Activated B cell treated with CpG ODN at 0.5 μM for 24 hours (primary cell): ENCODE results near the gene PARG. TPM values are rescaled to one million over a fixed set of nuclear protein-coding genes. Genes with fewer than 3 reads are reported as not detected.

Experiments used
- ATAC-seq: fragments of 200-7000 bp; cut with Tn5 transposase; one replicate; pipeline ENCODE4 v1.10.0; 2021; ENCODE audit warnings: low read depth, mild to moderate bottlenecking, moderate library complexity
- CTCF ChIA-PET: fragments of 350-600 bp; sonication (Branson Sonifier 250); formaldehyde crosslinking; loops from one replicate; lab custom pipeline; 2021; ENCODE audit warnings: antibody characterized with exemption; lab: Charles Lee
- POLR2A ChIA-PET: fragments of 350-600 bp; sonication (Branson Sonifier 250); formaldehyde crosslinking; loops from one replicate; lab custom pipeline; 2021; ENCODE audit warnings: antibody characterized with exemption; lab: Charles Lee
- DNase-seq: peaks from one replicate; pipeline ENCODE4 v3.0.0; 2022
- H3K27ac Mint-ChIP-seq: one replicate; pipeline ENCODE4 v1.8.0; 2020; ENCODE audit warnings: mixed read lengths
- H3K27me3 Mint-ChIP-seq: one replicate; pipeline ENCODE4 v1.8.0; 2021; ENCODE audit warnings: mixed read lengths
- H3K36me3 Mint-ChIP-seq: one replicate; pipeline ENCODE4 v1.8.0; 2021; ENCODE audit warnings: low read depth, mixed read lengths
- H3K4me1 Mint-ChIP-seq: one replicate; pipeline ENCODE4 v1.8.0; 2021; ENCODE audit warnings: mixed read lengths
- H3K4me3 Mint-ChIP-seq: one replicate; pipeline ENCODE4 v1.8.0; 2020; ENCODE audit warnings: mild to moderate bottlenecking, mixed read lengths
- H3K9me3 Mint-ChIP-seq: one replicate; pipeline ENCODE4 v1.8.0; 2020; ENCODE audit warnings: mixed read lengths
- intact Hi-C: fragments of 100-400 bp; cut with micrococcal nuclease; formaldehyde crosslinking; loops from one replicate; pipeline ENCODE4 v1.15.1; 2024
- total RNA-seq: library from RNA; stranded (reverse); gene quantifications from 2 replicates; pipeline ENCODE4 v1.2.3, GENCODE V29; 2022
- TF ChIP-seq, protein P1 (sequence below): fragments of 200-600 bp; IDR thresholded peaks from one replicate; pipeline ENCODE4 v1.8.0; 2022; ENCODE audit warnings: antibody characterized with exemption, mild to moderate bottlenecking

PARG gene
- total RNA-seq, 1 donor from 2014 or later = 34.8 TPM

DNA sequence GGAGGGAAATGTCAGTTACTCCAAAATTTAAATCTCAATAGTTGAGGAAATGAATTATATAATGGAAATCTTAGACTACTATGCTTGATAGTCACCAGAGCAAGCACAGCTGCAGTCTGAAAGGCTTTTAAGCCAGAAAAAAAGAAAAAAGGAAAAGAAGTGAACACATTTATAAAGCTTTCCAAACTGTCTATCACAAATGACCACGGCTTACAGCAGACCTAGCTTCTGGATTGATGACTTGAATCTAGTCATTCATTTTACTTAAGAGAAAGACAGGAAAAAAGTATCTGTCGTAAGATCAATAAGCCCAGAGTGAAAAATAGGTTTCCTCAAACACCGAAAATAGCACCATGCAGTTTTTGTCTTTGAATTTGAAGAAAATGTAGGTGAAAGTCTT is 111.8 kb downstream of the PARG start:
- POLR2A ChIA-PET = no interaction called here
- H3K4me3 Mint-ChIP-seq = no peak overlapping the region
- peaks cover 63% of the 10 kb centered on the region for H3K36me3 Mint-ChIP-seq
- TF ChIP-seq, protein P1, sequence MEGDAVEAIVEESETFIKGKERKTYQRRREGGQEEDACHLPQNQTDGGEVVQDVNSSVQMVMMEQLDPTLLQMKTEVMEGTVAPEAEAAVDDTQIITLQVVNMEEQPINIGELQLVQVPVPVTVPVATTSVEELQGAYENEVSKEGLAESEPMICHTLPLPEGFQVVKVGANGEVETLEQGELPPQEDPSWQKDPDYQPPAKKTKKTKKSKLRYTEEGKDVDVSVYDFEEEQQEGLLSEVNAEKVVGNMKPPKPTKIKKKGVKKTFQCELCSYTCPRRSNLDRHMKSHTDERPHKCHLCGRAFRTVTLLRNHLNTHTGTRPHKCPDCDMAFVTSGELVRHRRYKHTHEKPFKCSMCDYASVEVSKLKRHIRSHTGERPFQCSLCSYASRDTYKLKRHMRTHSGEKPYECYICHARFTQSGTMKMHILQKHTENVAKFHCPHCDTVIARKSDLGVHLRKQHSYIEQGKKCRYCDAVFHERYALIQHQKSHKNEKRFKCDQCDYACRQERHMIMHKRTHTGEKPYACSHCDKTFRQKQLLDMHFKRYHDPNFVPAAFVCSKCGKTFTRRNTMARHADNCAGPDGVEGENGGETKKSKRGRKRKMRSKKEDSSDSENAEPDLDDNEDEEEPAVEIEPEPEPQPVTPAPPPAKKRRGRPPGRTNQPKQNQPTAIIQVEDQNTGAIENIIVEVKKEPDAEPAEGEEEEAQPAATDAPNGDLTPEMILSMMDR = no peak
- H3K27ac Mint-ChIP-seq = no peak overlapping the region
- ATAC-seq (no peak), DNase-seq (no peak)
- CTCF ChIA-PET = no interaction called here
- H3K4me1 Mint-ChIP-seq = peaks cover 7% of the 10 kb centered on the region
- H3K27me3 Mint-ChIP-seq = no peaks in the 10 kb centered on the region
- no peaks in the 10 kb centered on the region for H3K9me3 Mint-ChIP-seq
- intact Hi-C loops = no loop called here

DNA sequence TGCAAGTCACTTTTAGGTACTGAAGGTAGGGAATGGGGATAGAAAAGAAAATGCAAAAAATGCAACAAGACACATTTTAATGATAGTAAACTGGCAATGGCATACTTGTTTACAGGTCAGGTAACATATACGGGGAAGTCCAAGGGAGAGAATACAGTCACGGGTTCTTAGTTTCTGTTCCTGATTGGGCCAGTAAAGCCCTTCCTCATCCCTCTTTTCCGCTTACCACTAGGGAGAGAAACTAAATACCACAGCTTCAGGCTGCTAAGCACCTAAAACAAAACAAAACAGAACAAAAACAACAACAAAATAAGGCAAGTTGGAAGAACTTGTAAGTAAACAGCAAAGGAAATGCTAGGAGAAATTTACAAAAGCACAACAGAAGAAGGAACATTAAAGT is 114.5 kb downstream of the PARG start:
- CTCF ChIA-PET = no interaction called here

DNA sequence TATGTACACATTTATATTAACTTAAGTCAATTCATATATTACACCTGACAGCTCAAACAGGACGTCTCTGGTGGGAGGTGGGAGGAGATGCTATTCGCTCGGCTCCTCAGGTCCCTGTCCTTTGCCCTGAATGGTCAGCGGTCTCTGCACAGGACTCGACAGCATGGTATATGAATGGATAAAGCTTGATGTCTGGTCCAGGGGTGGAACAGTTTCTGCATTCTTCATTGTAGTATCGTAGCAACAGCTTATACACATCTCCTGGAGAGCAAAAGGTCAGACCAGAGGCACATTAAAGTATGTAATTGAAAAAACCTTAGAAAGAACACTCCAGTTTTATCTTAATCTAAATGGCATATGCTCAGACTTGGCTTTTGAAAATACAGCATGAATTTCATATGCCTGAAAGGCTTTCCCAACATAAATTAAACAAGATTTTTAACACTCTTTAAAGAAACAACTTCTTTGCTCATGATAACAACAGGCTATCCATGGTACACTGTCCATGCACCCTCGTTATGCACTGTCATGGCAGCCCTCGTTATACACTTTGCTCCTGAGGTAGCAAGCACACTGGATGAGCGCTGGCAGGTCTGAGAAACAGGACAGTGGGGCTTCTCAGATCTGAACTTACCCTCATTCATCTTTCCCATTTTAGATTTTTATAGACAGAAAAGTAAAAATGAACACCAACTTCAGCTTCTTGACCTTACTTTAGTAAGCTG is 122.4 kb downstream of the PARG start:
- intact Hi-C loops = no loop called here
- no peak overlapping the region for H3K4me3 Mint-ChIP-seq
- no peaks in the 10 kb centered on the region for H3K9me3 Mint-ChIP-seq
- CTCF ChIA-PET = no interaction called here
- H3K4me1 Mint-ChIP-seq = no peaks in the 10 kb centered on the region
- POLR2A ChIA-PET = no interaction called here
- peaks cover 67% of the 10 kb centered on the region for H3K36me3 Mint-ChIP-seq
- H3K27ac Mint-ChIP-seq = no peak overlapping the region
- ATAC-seq = no peak
- TF ChIP-seq, protein P1 = no peak
- DNase-seq = no peak
- no peaks in the 10 kb centered on the region for H3K27me3 Mint-ChIP-seq

More for the DNA sequence above, 114.5 kb downstream of the PARG start:
- Mint-ChIP-seq H3K27me3 (no peaks in the 10 kb centered on the region), H3K4me3 (no peak overlapping the region), H3K27ac (no peak overlapping the region), H3K9me3 (no peaks in the 10 kb centered on the region), H3K4me1 (peaks cover 7% of the 10 kb centered on the region), H3K36me3 (peaks cover 53% of the 10 kb centered on the region)
- ATAC-seq (no peak), DNase-seq (no peak)
- TF ChIP-seq, protein P1 = no peak
- POLR2A ChIA-PET = no interaction called here
- intact Hi-C loops = no loop called here

DNA sequence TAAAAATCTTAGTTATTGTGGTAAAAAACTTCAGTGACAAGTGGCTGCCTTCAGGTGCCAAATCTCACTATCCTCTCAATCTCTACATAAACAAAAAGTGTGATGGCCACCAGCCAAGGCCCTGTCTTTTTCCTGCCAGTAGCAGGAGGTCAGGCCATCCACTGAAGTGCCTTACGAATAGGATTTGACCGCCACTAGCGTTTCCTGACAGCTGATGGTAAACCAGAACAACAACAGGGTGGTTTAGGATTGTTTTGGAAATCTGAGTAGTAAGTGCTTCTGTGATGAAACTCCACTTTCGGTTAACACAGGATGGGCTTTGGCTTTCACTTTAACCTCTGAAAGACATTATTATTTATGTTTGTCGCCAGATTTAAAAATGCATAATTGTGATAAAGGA is 124.0 kb downstream of the PARG start:
- TF ChIP-seq, protein P1 = no peak
- intact Hi-C loops = no loop called here
- Mint-ChIP-seq H3K27ac (no peak overlapping the region), H3K9me3 (no peaks in the 10 kb centered on the region), H3K4me3 (no peak overlapping the region), H3K27me3 (no peaks in the 10 kb centered on the region), H3K4me1 (no peaks in the 10 kb centered on the region), H3K36me3 (peaks cover 62% of the 10 kb centered on the region)
- POLR2A ChIA-PET = no interaction called here
- CTCF ChIA-PET = no interaction called here
- DNase-seq = no peak
- ATAC-seq = no peak

DNA sequence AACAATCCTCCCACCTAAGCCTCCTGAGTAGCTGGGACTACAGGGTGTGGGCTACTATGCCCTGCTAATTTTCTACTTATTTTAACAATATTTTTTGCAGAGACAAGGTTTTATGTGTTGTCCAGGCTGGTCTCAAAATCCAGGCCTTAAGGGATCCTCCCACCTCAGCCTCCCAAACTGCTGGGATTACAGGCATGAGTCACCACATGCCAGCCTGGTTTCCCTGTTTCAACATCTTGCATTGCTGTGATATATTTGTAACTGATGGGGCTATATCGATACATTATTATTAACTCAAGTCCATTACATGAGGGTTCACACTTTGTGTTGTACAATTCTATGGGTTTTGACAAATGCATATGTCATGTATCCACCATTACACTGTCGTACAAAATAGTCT is 137.8 kb downstream of the PARG start:
- no peak for ATAC-seq
- Mint-ChIP-seq H3K4me1 (no peaks in the 10 kb centered on the region), H3K27ac (no peak overlapping the region), H3K27me3 (peaks cover 6% of the 10 kb centered on the region), H3K4me3 (no peak overlapping the region), H3K9me3 (peaks cover 9% of the 10 kb centered on the region), H3K36me3 (no peaks in the 10 kb centered on the region)
- no peak for DNase-seq
- TF ChIP-seq, protein P1 = no peak
- ChIA-PET POLR2A (no interaction called here), CTCF (no interaction called here)
- intact Hi-C loops = no loop called here
